Stimulated activated CD8-positive, alpha-beta memory T cell treated with anti-CD3 and anti-CD28 coated beads, Interleukin-7, amount 100 ng/mL, for 24 hours (primary cell): ENCODE results near the gene GPC3.

Source experiments
- DNase-seq: peaks from one replicate; pipeline ENCODE4 v3.0.0-alpha.2; 2020; ENCODE audit warnings: low read depth

Gene GPC3

DNA sequence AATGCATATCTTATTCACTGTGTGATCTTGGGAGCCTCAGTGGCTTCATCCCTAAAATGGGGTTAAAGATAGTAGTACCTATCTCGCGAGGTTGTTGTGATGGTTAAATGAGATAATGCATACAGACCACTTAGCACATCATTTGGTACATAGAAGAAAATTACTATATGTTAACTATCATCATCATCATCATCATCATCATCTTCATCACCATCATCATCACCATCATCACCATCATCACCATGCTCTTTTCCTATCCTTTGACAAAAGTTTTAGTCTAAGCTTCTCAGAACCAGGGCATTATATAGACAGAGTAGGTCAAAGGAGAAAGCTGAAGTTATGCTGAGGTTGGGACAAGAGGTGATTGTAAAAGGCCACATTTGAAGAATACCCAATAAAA lies 145.0 kb downstream of the GPC3 start:
- no peak for DNase-seq

DNA sequence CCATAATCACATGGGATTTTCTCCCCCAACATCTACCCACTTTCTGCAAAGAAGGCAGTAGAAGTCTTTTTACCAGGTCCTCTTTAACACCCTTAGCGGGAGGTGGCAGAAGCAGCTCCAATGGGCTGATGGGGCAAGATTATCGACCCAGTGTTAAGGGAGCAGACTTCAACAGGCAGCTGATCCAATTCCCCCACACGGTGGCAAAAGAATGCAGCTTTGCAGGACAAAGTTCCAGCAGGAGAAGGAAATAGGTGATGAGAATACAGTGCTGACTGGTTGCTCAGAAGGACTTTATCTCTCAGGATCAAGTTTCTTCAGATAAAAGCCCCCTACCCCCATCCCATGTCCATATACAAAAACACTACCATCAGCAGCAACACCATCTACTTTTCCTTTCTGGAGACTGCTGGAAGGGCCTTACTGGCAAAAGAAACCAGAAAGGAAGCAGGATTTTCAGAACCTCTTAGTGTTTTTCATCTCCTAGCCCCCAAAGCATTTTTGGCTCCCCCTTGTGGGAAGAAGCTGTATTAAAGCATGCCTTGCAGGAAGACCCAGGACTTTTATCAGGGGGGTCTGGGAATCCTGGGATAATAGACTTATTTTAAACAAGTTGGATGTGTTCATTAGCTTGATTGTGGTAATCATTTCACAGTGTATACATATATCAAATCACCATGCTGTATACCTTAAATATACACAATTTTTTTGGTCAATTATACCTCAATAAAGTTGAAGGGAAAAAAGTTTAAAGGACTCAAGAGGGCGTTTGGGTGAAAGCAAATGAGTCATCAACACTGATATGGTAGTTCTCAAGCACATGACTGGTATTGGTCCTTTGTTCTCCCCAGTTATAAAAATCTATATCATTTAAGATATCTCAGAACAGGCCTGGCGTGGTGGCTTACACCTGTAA lies 146.4 kb downstream of the GPC3 start:
- DNase-seq, result no peak

DNA sequence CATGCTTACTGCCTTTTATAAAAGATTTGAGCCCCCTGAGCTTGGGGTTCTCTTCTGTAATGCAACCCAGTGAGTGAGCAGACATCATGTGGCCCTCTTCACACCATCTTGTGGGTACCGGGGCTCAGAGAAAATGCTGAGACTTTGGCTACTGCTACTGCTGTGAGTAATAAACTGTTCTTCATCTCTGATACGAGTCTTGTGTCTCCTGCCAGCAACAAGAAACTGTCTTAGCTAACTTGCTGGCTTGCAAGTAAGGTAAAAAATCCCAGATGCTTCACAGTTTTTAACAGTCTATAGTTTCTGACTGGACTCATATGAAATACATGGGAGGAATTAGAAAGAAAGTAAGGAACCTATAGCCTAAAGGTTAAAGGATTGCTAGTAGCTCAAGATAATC lies 148.3 kb downstream of the GPC3 start:
- DNase-seq, result no peak

DNA sequence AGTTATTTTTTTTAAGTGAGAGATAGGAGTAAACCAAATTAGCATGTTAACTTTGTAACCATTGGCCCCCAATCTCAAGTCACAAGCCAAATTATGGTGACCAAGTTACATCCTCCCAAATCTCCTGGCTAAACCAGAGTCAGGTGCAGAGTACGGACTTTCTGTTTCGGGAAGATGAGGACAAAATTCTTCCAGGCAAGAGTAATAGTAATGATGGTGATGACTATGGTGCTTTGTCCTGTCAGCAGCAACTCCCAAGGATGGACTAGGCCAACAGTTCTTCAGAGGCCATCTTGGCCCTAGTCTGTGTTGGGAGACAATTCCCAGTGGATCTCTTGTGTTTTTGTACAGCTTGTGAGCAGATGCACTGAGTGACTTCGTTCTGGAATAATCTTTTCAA lies 148.8 kb downstream of the GPC3 start:
- no peak for DNase-seq

DNA sequence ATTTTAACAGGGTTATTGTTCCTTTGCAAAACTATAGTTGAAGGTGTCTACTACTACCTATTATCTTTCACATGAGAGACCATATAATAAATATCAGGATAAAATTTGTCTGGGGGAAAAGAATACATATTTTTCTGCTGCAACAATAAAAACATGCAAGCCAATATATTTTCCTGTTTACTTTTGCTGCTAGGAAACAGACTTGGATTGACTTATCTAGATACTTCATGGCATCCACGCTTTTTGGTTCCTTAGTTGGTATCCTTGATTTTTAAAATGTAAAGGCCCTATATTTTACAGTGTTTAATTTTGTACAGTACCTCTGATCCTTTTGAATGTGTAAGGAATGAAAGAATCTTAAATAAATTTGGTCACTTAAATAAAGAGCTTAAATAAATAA lies 150.6 kb downstream of the GPC3 start:
- no peak for DNase-seq

DNA sequence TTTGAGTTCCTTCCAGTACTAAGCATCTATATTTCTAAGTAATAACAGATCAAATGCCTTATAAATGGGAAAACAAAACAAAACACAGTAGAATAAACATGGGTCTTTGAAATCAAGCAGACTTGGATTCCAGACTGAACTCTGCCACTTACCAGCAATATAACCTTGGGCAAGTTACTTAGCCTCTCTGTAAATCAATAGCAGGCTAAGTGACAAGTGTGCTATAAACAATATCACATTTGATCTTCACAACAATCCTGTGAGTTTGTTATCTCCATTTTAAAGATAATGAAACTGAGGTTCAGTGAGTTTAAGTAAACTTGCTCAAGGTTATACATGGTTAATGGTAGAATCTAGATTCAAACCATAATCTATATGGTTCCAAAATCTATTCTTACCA lies 165.8 kb downstream of the GPC3 start:
- no peak for DNase-seq

DNA sequence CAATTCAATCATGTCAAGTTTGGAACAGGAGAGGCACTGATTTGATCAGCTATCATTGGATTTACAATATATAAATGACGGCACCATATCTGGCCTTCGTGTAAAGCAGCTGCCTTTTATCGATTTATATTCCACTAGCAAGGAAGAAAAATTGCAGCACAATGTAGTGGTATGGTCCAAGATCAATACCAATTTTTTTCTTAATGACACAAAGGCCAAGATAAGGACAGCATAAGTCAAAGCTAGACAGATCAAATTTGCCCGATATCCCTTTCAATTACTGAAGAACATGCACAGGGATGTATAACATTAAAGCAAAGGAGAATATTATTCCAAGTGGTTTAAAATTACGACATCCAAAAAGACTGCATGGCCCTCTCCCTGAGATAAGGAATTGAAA lies 167.4 kb downstream of the GPC3 start:
- DNase-seq, result no peak

DNA sequence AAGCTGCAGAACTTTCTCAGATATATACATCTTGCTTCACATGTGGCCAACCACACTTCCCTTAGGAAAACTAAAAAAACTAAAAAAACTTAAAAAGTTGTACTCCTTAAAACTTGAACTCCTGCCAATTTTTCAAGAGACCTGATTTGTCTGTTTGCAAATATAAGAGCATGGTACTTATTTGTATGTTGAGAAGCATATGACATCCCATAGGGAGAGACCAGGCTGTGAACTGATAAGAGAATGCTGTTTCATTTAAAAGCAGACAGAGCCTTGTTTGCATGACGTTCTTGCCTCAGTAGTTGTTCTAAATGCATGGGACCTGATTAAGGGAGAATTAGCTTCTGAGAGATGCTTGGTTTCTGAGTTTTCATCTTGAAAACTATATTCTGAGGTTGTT lies 169.9 kb downstream of the GPC3 start:
- no peak for DNase-seq

DNA sequence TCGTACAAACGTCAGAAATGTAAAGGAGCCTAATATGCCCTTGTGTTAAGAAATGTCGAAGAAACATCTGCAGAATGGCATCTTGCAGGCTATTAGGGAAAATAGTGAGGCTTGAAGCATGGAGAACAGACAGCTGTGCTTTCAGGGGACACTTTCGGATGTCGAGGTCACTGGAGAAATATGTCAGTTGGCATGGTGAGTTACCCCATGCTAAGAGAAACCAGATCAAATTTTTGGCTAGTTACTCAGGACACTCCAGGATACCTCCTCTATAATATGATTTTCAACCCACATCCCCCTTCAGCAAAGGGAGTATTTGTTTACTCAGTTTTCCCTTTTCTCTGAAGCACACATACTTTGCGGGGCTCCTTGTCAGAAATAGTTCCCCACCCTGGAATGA lies 171.4 kb downstream of the GPC3 start:
- no peak for DNase-seq

DNA sequence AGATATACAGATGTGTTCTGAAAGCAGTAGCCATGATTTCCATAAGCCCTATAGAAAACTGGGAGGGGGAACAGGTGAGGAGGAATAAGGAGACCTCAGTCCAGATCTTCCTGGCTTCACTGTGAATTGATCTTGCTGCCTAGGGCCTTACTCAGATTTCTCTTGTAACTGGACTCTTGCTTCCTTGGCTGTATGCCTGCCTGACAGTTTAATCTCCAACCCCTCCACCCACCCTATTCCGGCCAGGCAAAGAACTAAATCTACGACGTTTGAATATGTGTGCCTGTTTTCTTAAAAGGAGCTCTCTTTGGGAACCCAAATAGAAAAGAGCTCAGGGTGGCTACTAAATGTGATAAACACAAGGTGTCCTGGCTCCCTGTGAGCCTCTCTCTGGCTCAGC lies 173.0 kb downstream of the GPC3 start:
- no peak for DNase-seq

DNA sequence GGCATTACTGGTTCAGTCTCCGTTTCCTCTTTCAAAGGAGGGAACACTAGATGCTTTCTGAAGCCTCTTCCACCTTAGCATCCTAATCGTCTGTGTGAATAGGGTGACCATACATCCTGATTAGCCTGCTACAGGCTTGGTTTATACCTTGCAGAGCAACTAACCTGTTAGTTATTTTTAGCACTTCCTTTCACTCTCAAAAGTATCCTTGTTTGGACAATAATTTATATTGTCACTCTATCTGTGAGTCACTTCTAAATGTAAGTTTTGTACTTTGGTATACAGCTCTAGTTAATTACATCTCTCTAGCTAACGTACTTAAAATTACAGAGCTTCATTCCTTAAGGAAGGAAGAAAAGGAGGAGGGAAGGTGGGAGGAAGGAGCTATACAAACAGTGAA lies 174.5 kb downstream of the GPC3 start:
- no peak for DNase-seq

DNA sequence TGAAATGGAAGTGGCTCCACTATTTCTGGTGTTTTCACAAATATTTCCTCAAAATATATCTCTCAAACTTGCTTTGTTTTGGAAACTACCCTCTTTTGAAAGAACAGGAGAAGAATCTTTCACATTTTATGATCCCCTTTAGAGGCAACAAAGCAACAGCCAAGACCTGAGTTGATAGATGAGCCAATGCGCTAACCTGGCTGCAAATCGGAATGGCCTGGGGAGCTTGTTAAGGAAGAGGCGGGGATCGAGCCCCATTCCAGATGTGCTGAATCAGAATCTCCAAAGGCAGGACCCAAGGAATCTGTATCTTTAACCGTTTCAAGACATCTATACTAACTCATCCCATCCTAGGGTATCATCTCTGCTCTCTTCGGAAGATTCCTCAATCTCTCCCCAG lies 181.3 kb downstream of the GPC3 start:
- DNase-seq, result no peak

DNA sequence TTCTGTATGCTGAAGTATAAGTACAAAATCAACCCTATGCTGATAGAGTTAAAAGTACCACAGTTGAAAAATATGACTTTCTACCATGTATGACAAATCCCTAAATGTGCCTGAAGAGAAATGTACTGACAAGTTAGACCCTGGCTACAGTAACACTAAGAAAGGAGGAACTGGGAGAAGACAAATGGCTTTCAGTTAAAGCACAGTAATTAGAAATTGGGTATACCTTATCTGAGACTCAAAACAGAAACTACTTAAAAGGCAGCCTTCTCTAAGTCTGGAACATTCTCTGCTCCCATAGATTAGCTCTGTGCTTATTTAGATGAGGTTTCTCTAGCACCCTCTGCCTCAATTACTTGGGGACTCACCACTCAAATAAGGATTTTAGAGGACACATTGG lies 189.1 kb downstream of the GPC3 start:
- DNase-seq, result no peak

DNA sequence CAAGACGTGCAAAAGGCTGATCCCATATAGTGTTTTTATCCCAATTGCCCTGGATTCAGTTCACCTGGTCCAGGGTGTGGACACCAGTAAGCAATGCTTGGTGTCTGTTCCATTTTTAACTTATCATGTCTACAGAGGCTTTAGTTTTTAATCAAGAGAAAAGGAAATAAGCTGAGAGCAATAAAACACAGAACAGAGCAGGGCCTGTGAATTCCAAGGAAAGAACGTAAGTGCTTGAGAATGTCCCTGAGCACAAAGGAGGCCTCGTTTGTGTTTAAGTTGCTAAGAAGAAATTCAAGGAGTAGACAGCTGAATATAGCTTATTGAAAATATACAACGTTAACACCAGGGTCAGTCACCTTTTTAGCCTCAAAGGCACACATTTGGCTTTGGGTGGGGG lies 191.3 kb downstream of the GPC3 start:
- no peak for DNase-seq

DNA sequence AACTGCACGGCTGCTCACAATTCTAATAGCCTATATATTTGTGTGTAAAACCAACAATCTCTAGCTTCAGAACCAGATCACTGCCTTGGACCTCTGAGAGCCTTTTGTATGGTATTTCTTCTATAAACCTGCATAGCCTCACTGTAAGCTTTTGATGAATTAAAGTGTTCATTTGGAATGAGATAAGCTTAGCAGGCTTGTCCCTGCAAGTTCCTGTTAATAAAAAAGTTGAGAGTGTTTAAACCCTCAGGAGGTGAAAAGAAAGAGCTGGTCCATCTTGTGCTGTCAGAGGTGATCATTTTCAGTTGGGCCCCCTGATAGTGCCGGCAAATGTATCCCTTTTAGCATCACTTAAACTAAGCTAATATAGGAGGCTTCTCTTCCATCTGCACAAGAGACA lies 191.8 kb downstream of the GPC3 start:
- DNase-seq, result no peak

DNA sequence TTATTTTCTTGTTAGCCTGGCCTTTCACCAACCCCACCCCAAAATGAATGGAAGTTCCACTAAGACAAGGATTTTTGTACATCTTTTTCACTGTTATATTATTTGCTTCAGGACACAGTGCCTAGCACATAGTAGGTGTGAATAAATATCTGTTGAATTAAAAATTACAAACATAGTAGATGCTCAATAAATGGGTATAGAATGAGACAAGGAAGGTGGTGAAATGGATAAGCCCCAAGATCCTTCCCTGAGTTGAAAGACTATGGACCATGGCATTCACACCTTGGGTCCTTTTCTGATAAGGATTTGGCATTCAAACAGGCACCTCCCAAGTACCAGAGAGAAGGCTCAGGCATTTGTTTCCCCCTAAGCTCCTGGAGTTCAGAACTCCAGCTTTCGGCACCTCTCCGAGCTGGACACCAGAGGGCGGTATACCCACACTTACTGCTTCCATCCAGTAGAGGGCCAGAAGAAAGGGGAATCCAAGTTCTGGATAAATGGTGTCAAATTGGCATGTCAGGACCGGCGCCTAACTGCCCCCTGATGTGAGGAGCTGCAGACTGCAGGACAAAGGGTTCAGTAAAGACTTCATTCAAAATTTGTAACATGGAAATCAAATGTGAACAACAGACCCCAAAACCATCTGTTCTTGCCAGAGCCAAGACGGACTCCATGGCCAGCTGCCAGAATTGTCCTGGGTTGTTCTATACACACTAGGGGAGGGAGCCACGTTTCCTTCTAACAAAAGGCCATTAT lies 193.0 kb downstream of the GPC3 start:
- peak; percentile 23 for DNase-seq

DNA sequence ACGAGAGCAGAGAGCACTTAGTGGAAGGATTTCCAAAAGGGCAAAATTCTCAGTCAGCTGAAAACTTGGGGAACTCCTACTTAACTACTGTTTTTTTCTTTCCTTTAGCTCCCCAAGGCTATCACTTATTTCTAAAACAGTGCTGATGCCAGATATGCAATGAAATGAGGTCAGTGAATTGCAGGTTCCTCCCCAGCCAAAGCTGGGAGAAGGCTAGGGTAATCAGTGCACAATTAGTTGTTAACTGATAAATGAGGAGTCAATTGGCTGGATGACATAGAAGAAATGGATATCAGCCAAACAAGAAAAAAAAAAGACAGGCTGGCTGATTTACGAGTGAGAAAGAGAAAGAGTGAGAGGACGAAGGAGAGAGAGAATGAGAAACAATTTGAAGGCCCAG lies 195.6 kb downstream of the GPC3 start:
- DNase-seq, result no peak

DNA sequence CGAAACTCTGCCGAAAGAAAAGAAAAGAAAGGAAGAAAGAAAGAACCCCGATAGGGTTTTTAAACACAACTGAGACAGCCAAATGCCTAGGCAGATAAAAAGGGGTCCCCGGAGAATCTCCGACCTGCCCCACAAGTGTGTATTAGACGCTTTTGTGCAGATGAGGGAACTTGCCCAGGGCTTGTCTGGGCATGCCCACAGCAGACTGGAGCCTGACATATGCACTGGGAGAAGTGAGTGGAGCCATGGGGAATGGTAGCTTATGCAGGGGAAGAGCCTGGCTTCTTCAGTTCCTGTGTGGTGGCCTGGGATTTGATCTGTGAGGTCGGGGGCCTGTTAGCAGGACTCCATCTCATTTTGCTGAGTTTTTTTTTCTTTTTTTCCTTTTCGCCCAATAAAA lies 199.0 kb downstream of the GPC3 start:
- no peak for DNase-seq

DNA sequence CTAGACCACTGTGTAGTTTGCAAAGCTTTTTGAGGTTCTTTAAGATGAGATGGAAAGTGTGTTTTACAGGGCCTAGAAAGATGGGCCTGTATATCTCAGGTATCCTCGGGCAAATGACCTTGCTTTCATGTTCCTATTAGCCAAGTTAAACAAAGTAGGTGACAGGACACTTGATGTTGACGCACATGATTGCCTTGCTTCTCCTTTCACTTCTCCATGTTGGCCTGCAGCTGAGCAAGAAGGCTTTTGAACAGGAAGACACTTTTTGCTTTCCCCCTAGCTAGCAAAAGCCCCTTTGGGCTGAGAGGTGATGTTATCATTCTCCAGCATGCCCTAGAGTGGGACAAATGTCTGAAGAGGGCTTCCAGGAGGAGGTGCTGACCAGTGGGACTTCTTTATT lies 202.1 kb downstream of the GPC3 start:
- no peak for DNase-seq

DNA sequence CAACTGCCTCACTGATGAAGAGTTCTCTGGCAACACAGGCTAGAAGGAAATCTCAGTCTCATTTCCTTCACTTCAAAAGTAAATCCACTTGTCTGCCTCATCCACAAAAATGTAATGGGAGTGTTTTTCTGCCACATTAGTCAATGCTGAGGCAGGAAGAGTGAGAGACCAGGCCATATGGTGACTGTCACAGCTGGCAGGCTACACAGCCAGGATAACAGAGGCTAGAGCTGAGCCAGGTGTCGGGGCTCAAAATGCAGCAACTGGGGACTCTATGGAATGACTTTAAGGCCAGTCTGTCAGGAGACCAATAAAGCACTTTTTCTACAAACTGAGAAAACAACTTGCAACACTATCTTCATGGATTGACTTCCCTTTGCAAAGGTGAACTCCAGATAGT lies 204.2 kb downstream of the GPC3 start:
- no peak for DNase-seq

DNA sequence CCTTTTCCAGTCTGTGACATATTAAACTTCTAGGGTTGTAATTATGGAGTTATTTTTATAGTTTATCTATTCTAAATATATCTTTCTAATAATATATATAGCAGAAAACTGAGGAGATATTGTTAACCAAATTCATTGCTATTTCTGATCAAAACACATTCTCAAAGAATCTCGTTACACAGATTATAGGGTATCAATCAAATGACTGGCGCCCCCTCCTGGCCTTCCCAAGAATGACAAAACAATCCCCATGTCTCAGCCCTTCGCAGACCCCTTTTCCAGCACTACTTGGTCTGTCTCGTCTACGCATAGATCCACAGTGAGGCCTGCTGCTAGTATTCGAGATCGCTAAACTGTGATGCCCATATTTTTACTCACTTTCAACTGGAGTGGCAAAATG lies 209.3 kb downstream of the GPC3 start:
- DNase-seq, result no peak

DNA sequence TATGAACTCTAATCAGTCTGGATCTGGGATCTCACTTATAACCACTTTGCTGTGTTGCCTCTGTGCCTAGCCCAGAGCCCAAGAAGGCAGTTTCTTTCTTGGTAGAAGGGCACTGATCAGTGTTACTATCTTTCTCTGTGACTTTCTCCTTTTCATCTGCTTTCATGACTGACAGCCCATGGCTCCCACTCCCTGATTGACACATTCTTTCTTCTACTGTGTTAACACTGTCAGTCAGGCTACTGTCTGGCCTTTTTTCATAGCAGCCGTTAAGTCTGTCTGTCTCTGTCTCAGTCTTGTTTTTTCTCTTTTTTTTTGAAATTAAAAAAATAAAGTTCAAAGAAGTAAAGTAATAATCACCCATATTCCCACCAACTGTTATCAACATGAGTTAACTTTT lies 210.6 kb downstream of the GPC3 start:
- DNase-seq, result no peak

DNA sequence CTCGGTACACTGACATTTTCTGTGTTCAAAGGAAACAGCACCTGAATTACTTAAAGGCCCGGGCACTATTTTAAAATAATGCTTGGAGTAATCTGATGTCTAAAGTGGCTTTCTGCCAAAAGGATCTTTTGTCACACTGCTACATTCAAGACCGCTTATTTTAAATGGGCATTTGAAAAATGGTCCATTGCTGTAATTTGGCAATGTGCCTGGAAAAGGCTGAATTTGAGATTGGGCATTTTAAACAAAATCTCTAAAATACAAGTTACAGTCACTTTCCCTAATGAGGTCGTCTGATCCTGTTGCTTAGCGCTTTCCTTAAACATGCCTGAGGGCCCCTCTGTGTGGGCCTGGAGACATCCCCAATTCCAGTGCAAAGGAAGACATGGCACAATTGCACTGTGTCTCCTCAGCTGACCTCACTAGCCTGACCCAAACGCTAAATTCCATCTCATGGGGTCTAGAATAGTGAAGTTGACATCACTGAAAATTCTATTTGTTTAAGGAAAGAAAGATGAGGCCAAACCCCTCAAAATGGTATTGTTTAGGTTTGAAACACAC lies 214.2 kb downstream of the GPC3 start:
- DNase-seq, result no peak
